Stimulated activated naive B cell treated with anti-CD40 and anti-IgM and Interleukin-4, amounts not matched to agents 10 μg/mL and 1 μg/mL and 100 μg/mL, for 72 hours (primary cell): ENCODE data around the gene SBF2.

Experiments
- ATAC-seq, 2 donors: fragments of 150-1000 bp; cut with Tn5 transposase; replicated peaks; 2 replicates each; pipeline ENCODE4 v1.10.0; 2021; ENCODE audit warnings: moderate library complexity in 1 of 2
- DNase-seq: peaks from one replicate; pipeline ENCODE4 v3.0.0; 2021
- H3K27ac Mint-ChIP-seq: one replicate; pipeline ENCODE4 v1.8.0; 2022; ENCODE audit warnings: mild to moderate bottlenecking, mixed read lengths
- H3K27me3 Mint-ChIP-seq, 2 donors: one replicate each; pipeline ENCODE4 v1.8.0; 2022; ENCODE audit warnings: mixed read lengths in 2 of 2
- H3K36me3 Mint-ChIP-seq, 2 donors: one replicate each; pipeline ENCODE4 v1.8.0; 2022; ENCODE audit warnings: mixed read lengths in 2 of 2, mild to moderate bottlenecking in 1 of 2
- H3K4me1 Mint-ChIP-seq, 2 donors: one replicate each; pipeline ENCODE4 v1.8.0; 2022; ENCODE audit warnings: mixed read lengths in 2 of 2, mild to moderate bottlenecking in 1 of 2
- H3K4me3 Mint-ChIP-seq, 2 donors: one replicate each; pipeline ENCODE4 v1.8.0; 2022; ENCODE audit warnings: mild to moderate bottlenecking in 2 of 2, mixed read lengths in 2 of 2, moderate library complexity in 1 of 2
- H3K9me3 Mint-ChIP-seq, 2 donors: one replicate each; pipeline ENCODE4 v1.8.0; 2022; ENCODE audit warnings: mixed read lengths in 2 of 2, mild to moderate bottlenecking in 1 of 2

The SBF2 gene

DNA sequence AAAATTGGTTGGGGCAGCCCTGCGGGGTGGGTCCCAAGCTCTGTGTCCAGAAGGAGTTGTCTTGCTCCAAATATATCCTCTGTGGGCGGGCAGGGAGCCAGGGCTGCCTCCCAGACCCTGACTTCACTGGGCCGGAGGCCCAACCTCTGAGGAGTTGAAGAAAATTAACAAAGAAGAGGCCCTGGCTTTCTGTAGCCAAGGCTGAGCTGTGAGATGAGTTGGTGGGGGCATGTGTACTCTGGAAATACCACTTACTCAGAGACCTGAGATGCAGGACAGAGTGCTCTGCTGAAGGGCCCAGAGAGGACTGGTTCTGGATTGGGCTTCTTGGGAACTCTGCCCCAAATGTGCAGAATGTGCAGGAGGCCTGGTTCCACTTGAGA lies 533.8 kb downstream of the SBF2 start:
- Mint-ChIP-seq H3K4me3 (peak overlapping the region; percentile 86 to 88), H3K4me1 (peaks cover 73 to 81% of the 10 kb centered on the region in 2 donors), H3K36me3 (peaks cover 16 to 40% of the 10 kb centered on the region in 2 donors)

GRCh38 chr11:9759519-9760192 lies 534.4 kb downstream of the SBF2 start:
- DNase-seq = peak; percentile 93
- ATAC-seq = peak; percentile 81 to 82
- peak overlapping the region; percentile 98 for H3K27ac Mint-ChIP-seq
- peaks cover 70 to 81% of the 10 kb centered on the region in 2 donors for H3K4me1 Mint-ChIP-seq
- H3K4me3 Mint-ChIP-seq = peak overlapping the region; percentile 86 to 88
- H3K36me3 Mint-ChIP-seq = peaks cover 13 to 37% of the 10 kb centered on the region in 2 donors
- H3K27me3 Mint-ChIP-seq = no peaks in the 10 kb centered on the region
- no peaks in the 10 kb centered on the region for H3K9me3 Mint-ChIP-seq

More for the DNA sequence above, 533.8 kb downstream of the SBF2 start:
- Mint-ChIP-seq H3K9me3 (no peaks in the 10 kb centered on the region), H3K27ac (peak overlapping the region; percentile 98), H3K27me3 (no peaks in the 10 kb centered on the region)
- ATAC-seq (no peak), DNase-seq (no peak)

DNA sequence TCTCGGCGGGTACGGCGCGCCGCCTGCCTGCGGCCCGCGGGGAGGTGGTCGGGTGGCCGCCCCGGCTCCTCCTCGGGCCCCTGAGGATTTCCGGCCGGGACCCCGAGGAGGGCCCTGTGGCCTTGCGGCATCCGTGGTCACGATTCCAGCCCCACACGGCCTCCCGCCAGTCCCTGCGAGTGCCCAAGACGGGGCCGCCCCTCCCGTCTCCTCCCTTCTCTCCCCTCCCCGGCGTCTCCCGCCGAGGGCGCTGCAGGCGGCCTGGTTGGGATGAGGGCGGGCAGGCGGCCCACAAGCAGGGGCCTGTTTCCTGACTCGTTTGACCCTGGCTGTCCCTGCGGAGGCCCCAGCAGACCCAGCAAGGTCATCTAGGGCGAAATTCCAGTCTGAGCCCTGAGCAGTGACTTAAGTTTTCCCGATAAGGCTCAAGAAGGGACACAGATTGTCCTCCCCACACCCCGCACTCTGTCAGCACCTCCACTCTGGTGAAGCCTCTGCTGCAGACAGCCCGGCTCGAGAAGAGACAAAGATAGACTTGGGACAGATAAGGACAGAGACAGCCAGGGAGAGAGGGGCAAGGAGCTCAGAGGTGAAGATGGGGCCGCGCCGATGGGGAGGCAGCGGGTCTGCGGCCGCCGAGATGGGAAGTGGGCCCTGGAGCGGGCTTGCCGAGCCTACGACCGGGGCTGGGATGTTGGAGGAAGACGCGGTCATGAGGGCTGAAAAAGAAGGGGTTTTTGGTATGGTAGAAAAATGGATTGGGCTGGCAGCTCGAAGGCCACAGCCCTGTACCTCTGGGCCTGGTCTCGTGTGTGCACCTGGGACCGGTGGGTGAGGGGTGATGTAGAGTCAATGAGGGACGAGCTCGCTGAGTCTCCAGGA lies 535.1 kb downstream of the SBF2 start:
- no peaks in the 10 kb centered on the region for H3K27me3 Mint-ChIP-seq
- peak; percentile 18 to 19 for ATAC-seq
- peak overlapping the region; percentile 98 for H3K27ac Mint-ChIP-seq
- H3K9me3 Mint-ChIP-seq = no peaks in the 10 kb centered on the region
- peaks cover 10 to 33% of the 10 kb centered on the region in 2 donors for H3K36me3 Mint-ChIP-seq
- DNase-seq = peak; percentile 58
- peak overlapping the region; percentile 86 to 88 for H3K4me3 Mint-ChIP-seq
- peaks cover 73 to 82% of the 10 kb centered on the region in 2 donors for H3K4me1 Mint-ChIP-seq

GRCh38 chr11:9757809-9758636 lies 536.0 kb downstream of the SBF2 start:
- Mint-ChIP-seq H3K4me3 (peak overlapping the region; percentile 79 to 86), H3K27ac (peak overlapping the region; percentile 97), H3K4me1 (peaks cover 74 to 90% of the 10 kb centered on the region in 2 donors), H3K9me3 (no peaks in the 10 kb centered on the region), H3K27me3 (no peaks in the 10 kb centered on the region), H3K36me3 (peaks cover 14 to 37% of the 10 kb centered on the region in 2 donors)
- DNase-seq (peak; percentile 91), ATAC-seq (peak; percentile 55 to 66)

GRCh38 chr11:9756878-9757277 lies 537.1 kb downstream of the SBF2 start:
- Mint-ChIP-seq H3K4me3 (peak overlapping the region; percentile 24 to 70), H3K4me1 (peaks cover 68 to 90% of the 10 kb centered on the region in 2 donors), H3K9me3 (no peaks in the 10 kb centered on the region), H3K27ac (peak overlapping the region; percentile 97), H3K36me3 (peaks cover 10 to 39% of the 10 kb centered on the region in 2 donors), H3K27me3 (no peaks in the 10 kb centered on the region)
- ATAC-seq (no peak), DNase-seq (no peak)

DNA sequence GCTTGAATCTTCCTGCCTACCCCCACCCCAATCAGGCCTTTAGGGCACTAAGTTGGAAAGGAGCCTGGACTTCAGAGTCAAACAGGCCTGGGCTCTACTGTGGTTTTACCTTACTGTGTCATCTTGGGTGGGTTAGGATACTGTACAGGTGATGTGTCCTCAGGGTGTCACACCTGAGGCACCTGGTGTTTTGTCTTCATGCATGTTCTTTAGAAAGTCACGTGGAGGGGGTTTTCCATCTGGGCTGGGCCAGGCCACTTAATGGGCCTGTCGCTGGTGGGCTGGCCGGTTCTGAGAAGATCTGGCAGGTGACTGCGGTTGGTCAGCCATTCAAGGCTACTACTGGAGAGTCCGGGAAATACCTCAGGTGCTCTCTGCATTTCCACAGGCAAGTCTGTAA lies 537.6 kb downstream of the SBF2 start:
- peak overlapping the region; percentile 97 for H3K27ac Mint-ChIP-seq
- no peaks in the 10 kb centered on the region for H3K27me3 Mint-ChIP-seq
- H3K36me3 Mint-ChIP-seq = peaks cover 10 to 37% of the 10 kb centered on the region in 2 donors
- peaks cover 64 to 86% of the 10 kb centered on the region in 2 donors for H3K4me1 Mint-ChIP-seq
- ATAC-seq (no peak), DNase-seq (peak; percentile 30)
- H3K4me3 Mint-ChIP-seq = peak overlapping the region; percentile 39 to 70
- no peaks in the 10 kb centered on the region for H3K9me3 Mint-ChIP-seq

- Mint-ChIP-seq H3K9me3 (no peaks in the 10 kb centered on the region), H3K36me3 (peaks cover 10 to 44% of the 10 kb centered on the region in 2 donors), H3K27me3 (no peaks in the 10 kb centered on the region), H3K4me1 (peaks cover 61 to 79% of the 10 kb centered on the region in 2 donors), H3K27ac (peak overlapping the region; percentile 97), H3K4me3 (peak overlapping the region; percentile 61 to 70)
- DNase-seq (no peak), ATAC-seq (no peak)
These were observed 538.3 kb downstream of the SBF2 start for GRCh38 chr11:9755561-9756185.

DNA sequence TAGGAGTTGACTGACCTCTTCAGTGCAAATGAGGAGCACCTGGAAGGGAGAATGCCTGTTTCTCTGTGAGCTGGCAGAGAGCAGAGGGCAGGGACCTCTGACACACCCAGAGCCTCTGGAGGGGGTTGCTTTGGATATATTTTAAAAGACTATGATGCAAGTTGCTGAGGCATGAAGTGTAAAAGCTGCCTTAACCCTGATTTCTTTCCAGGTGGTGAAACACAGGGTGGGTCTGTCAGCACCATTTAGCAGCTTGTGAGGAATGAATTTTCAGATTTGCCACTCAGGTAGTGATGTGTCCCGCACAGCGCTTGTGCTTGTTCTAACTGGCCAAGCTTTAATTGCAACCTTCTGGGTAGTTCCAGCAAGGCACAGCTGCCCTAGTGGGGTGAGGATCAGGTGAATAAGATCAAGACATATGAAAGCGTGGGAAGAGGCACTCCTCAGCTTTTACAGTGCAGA lies 540.0 kb downstream of the SBF2 start:
- Mint-ChIP-seq H3K27me3 (no peaks in the 10 kb centered on the region), H3K27ac (peak overlapping the region; percentile 63), H3K9me3 (no peaks in the 10 kb centered on the region), H3K4me1 (peaks cover 58 to 75% of the 10 kb centered on the region in 2 donors), H3K4me3 (no peak overlapping the region), H3K36me3 (peaks cover 19 to 52% of the 10 kb centered on the region in 2 donors)
- DNase-seq = no peak
- no peak for ATAC-seq

- Mint-ChIP-seq H3K36me3 (peaks cover 28 to 62% of the 10 kb centered on the region in 2 donors), H3K27ac (peak overlapping the region; percentile 92), H3K4me3 (peak overlapping the region in 1 of 2 donors; percentile 55), H3K9me3 (no peaks in the 10 kb centered on the region), H3K27me3 (no peaks in the 10 kb centered on the region), H3K4me1 (peaks cover 64 to 79% of the 10 kb centered on the region in 2 donors)
- DNase-seq (no peak), ATAC-seq (no peak)
These were observed 541.0 kb downstream of the SBF2 start for GRCh38 chr11:9753021-9753420.

GRCh38 chr11:9752091-9752490 lies 541.9 kb downstream of the SBF2 start:
- peaks cover 65 to 79% of the 10 kb centered on the region in 2 donors for H3K4me1 Mint-ChIP-seq
- H3K27ac Mint-ChIP-seq = no peak overlapping the region
- H3K27me3 Mint-ChIP-seq = no peaks in the 10 kb centered on the region
- no peak overlapping the region for H3K4me3 Mint-ChIP-seq
- no peaks in the 10 kb centered on the region for H3K9me3 Mint-ChIP-seq
- peaks cover 36 to 69% of the 10 kb centered on the region in 2 donors for H3K36me3 Mint-ChIP-seq
- DNase-seq (no peak), ATAC-seq (no peak)

GRCh38 chr11:9750551-9750950 lies 543.5 kb downstream of the SBF2 start:
- ATAC-seq (no peak), DNase-seq (no peak)
- peak overlapping the region; percentile 93 for H3K27ac Mint-ChIP-seq
- H3K4me3 Mint-ChIP-seq = no peak overlapping the region
- H3K9me3 Mint-ChIP-seq = no peaks in the 10 kb centered on the region
- peaks cover 47 to 71% of the 10 kb centered on the region in 2 donors for H3K36me3 Mint-ChIP-seq
- H3K4me1 Mint-ChIP-seq = peaks cover 64 to 79% of the 10 kb centered on the region in 2 donors
- H3K27me3 Mint-ChIP-seq = no peaks in the 10 kb centered on the region

GRCh38 chr11:9748361-9748970 lies 545.6 kb downstream of the SBF2 start:
- ATAC-seq = peak; percentile 73 to 75
- Mint-ChIP-seq H3K27ac (peak overlapping the region; percentile 60), H3K36me3 (peaks cover 49 to 66% of the 10 kb centered on the region in 2 donors), H3K4me3 (peak overlapping the region; percentile 72 to 73), H3K27me3 (no peaks in the 10 kb centered on the region), H3K4me1 (peaks cover 52 to 65% of the 10 kb centered on the region in 2 donors), H3K9me3 (no peaks in the 10 kb centered on the region)
- DNase-seq = peak; percentile 81

DNA sequence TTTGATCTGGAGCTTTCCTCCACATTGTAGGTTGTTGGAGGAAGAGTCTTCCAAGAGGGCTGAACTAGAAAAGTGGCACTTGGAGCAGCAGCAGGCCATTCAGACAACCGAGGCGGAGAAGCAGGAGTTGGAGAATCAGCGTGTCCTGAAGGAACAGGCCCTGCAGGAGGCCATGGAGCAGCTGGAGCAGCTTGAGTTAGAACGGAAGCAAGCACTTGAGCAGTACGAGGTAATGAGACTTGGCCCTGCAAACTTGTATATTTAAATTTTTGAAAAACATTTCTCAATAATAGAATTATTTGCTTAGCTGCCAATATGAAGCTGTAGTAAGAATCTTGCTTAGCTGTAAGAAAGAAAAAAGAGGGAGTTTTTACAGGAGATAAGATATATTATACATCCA lies 546.2 kb downstream of the SBF2 start:
- Mint-ChIP-seq H3K27me3 (no peaks in the 10 kb centered on the region), H3K36me3 (peaks cover 42 to 60% of the 10 kb centered on the region in 2 donors), H3K4me1 (peaks cover 47 to 59% of the 10 kb centered on the region in 2 donors), H3K4me3 (peak overlapping the region; percentile 72 to 73), H3K9me3 (no peaks in the 10 kb centered on the region), H3K27ac (peak overlapping the region; percentile 60)
- no peak for ATAC-seq
- DNase-seq = no peak
